IMR-90 (cell line): ENCODE data around the gene RHBDL3. TPM values are rescaled to one million over a fixed set of nuclear protein-coding genes. Genes with fewer than 3 reads are reported as not detected.

ENCODE experiments used
- ATAC-seq: fragments of 200-7000 bp; cut with Tn5 transposase; 2 replicates; pipeline ENCODE4 v1.9.1; 2020; ENCODE audit warnings: low read depth, mild to moderate bottlenecking, moderate library complexity
- BruUV-seq: library from RNA; stranded (reverse); fragments of 400-500 nt; replicated peaks from 2 replicates; lab custom pipeline; 2021; lab: Mats Ljungman, UMichigan
- CTCF ChIA-PET: fragments of 300-600 bp; formaldehyde crosslinking; extraction: SDS; loops from one replicate; lab custom pipeline; 2021; ENCODE audit warnings: antibody characterized with exemption; lab: Yijun Ruan, JAX
- POLR2A ChIA-PET: fragments of 300-600 bp; sonication (Branson Sonifier 250); formaldehyde crosslinking; loops from one replicate; lab custom pipeline; 2022; ENCODE audit warnings: antibody characterized with exemption; ENCODE audit not compliant: unreplicated experiment; lab: Charles Lee
- DNase-seq: peaks from one replicate; pipeline ENCODE4 v3.0.0; 2013
- H2AFZ ChIP-seq: replicated peaks from 2 replicates; pipeline ENCODE3; 2013; ENCODE audit warnings: low read length, mild to moderate bottlenecking; ENCODE audit not compliant: poor library complexity
- H2AK5ac ChIP-seq: 2 replicates; pipeline ENCODE4 v1.6.1; 2013; ENCODE audit warnings: low read depth, low read length, inconsistent platforms
- H2AK9ac ChIP-seq: replicated peaks from 2 replicates; pipeline ENCODE3; 2013; ENCODE audit warnings: mild to moderate bottlenecking, low read depth, low read length, moderate library complexity; ENCODE audit not compliant: poor library complexity
- H2BK120ac ChIP-seq: 2 replicates; pipeline ENCODE4 v1.6.1; 2013; ENCODE audit warnings: low read depth, low read length, inconsistent platforms
- H2BK15ac ChIP-seq: 3 replicates; pipeline ENCODE4 v1.6.1; 2013; ENCODE audit warnings: low read depth, low read length, inconsistent platforms
- H2BK20ac ChIP-seq: 2 replicates; pipeline ENCODE4 v1.6.1; 2013; ENCODE audit warnings: low read depth, mild to moderate bottlenecking, inconsistent platforms, low read length, moderate library complexity
- H2BK5ac ChIP-seq: 2 replicates; pipeline ENCODE4 v1.6.1; 2013; ENCODE audit warnings: mild to moderate bottlenecking, low read depth, low read length, inconsistent platforms; ENCODE audit not compliant: poor library complexity, severe bottlenecking
- H3K14ac ChIP-seq: replicated peaks from 2 replicates; pipeline ENCODE4 v1.6.1; 2013; ENCODE audit warnings: low read depth, low read length, inconsistent platforms
- H3K18ac ChIP-seq: 2 replicates; pipeline ENCODE4 v1.6.1; 2013; ENCODE audit warnings: low read depth, low read length, control low read depth
- H3K23ac ChIP-seq: 2 replicates; pipeline ENCODE4 v1.6.1; 2013; ENCODE audit warnings: low read depth, low read length, inconsistent platforms
- H3K27ac ChIP-seq: 2 replicates; pipeline ENCODE4 v1.5.1; 2013; ENCODE audit warnings: mild to moderate bottlenecking, control low read depth, low read length; ENCODE audit not compliant: insufficient read depth
- H3K27me3 ChIP-seq: 2 replicates; pipeline ENCODE4 v1.6.1; 2013; ENCODE audit warnings: low read length; ENCODE audit not compliant: control insufficient read depth, insufficient read depth
- H3K36me3 ChIP-seq: 2 replicates; pipeline ENCODE4 v1.6.1; 2013; ENCODE audit warnings: low read length, mixed read lengths; ENCODE audit not compliant: control insufficient read depth, insufficient read depth
- H3K4ac ChIP-seq: 2 replicates; pipeline ENCODE4 v1.6.1; 2013; ENCODE audit warnings: low read depth, low read length, inconsistent platforms
- H3K4me1 ChIP-seq: 2 replicates; pipeline ENCODE4 v1.6.1; 2013; ENCODE audit warnings: low read length, mixed read lengths; ENCODE audit not compliant: control insufficient read depth, insufficient read depth
- H3K4me2 ChIP-seq: 2 replicates; pipeline ENCODE4 v1.6.1; 2013; ENCODE audit warnings: low read depth, mild to moderate bottlenecking, control low read depth, low read length, moderate library complexity
- H3K4me3 ChIP-seq: 2 replicates; pipeline ENCODE4 v1.5.1; 2013; ENCODE audit warnings: low read depth, mild to moderate bottlenecking, control low read depth, low read length, moderate library complexity; ENCODE audit not compliant: insufficient read depth
- H3K56ac ChIP-seq: 2 replicates; pipeline ENCODE4 v1.6.1; 2013; ENCODE audit warnings: low read length, inconsistent platforms; ENCODE audit not compliant: insufficient read depth; ENCODE audit errors: extremely low read depth
- H3K79me1 ChIP-seq, 2 experiments: 2 replicates each; pipeline ENCODE4 v1.6.1; 2013; ENCODE audit warnings: low read length in 2 of 2, inconsistent platforms in 1 of 2, low read depth in 1 of 2
- H3K9ac ChIP-seq: 2 replicates; pipeline ENCODE4 v1.6.1; 2013; ENCODE audit warnings: low read depth, low read length, control low read depth
- H3K9me1 ChIP-seq: 2 replicates; pipeline ENCODE4 v1.6.1; 2013; ENCODE audit warnings: low read length, inconsistent platforms; ENCODE audit not compliant: insufficient read depth
- H3K9me3 ChIP-seq: 2 replicates; pipeline ENCODE4 v1.6.1; 2013; ENCODE audit warnings: low read length; ENCODE audit not compliant: control insufficient read depth, insufficient read depth
- H4K20me1 ChIP-seq: 2 replicates; pipeline ENCODE4 v1.6.1; 2013; ENCODE audit warnings: low read length, inconsistent platforms; ENCODE audit not compliant: insufficient read depth
- H4K5ac ChIP-seq: 2 replicates; pipeline ENCODE4 v1.6.1; 2013; ENCODE audit warnings: mild to moderate bottlenecking, low read depth, low read length, control low read depth
- H4K8ac ChIP-seq, 2 experiments: 2 replicates each; pipeline ENCODE4 v1.6.1; 2013; ENCODE audit warnings: low read depth in 2 of 2, low read length in 2 of 2, control low read depth in 1 of 2, inconsistent platforms in 1 of 2
- H4K91ac ChIP-seq: 2 replicates; pipeline ENCODE4 v1.6.1; 2013; ENCODE audit warnings: low read depth, low read length, inconsistent platforms; ENCODE audit not compliant: insufficient read depth
- BHLHE40 ChIP-seq: fragments of 150-350 bp; IDR thresholded peaks from 2 replicates; pipeline ENCODE4 v1.6.1; 2016; ENCODE audit warnings: mild to moderate bottlenecking, low read depth, low read length
- CHD1 ChIP-seq: IDR thresholded peaks from 2 replicates; pipeline ENCODE4 v1.6.1; 2012; ENCODE audit warnings: low read depth, low read length, improper control_type of control experiment
- CTCF ChIP-seq: conservative IDR thresholded peaks from 2 replicates; pipeline ENCODE4 v1.5.1; 2012; ENCODE audit warnings: mild to moderate bottlenecking, low read depth, low read length, improper control_type of control experiment
- ELK1 ChIP-seq: fragments of 150-350 bp; IDR thresholded peaks from 2 replicates; pipeline ENCODE4 v1.6.1; 2016; ENCODE audit warnings: low read depth, mild to moderate bottlenecking, low read length, moderate library complexity, borderline replicate concordance
- FOS ChIP-seq: fragments of 150-350 bp; IDR thresholded peaks from 2 replicates; pipeline ENCODE4 v1.6.1; 2016; ENCODE audit warnings: low read depth, low read length
- MAFK ChIP-seq: IDR thresholded peaks from 2 replicates; pipeline ENCODE4 v1.6.1; 2012; ENCODE audit warnings: low read depth, low read length, improper control_type of control experiment
- MXI1 ChIP-seq: IDR thresholded peaks from 2 replicates; pipeline ENCODE4 v1.6.1; 2012; ENCODE audit warnings: low read depth, mild to moderate bottlenecking, low read length, moderate library complexity, borderline replicate concordance
- NFE2L2 ChIP-seq: fragments of 150-350 bp; IDR thresholded peaks from 2 replicates; pipeline ENCODE4 v1.6.1; 2016; ENCODE audit warnings: low read depth, mild to moderate bottlenecking, low read length
- SMC3 ChIP-seq: fragments of 150-350 bp; IDR thresholded peaks from 2 replicates; pipeline ENCODE4 v1.6.1; 2016; ENCODE audit warnings: low read depth, mild to moderate bottlenecking, antibody characterized with exemption, low read length, moderate library complexity
- WGBS, 2 experiments: methylation state at CpG; one replicate each; pipeline versions ENCODE4 v1.1.5 to v1.1.7; 2013; ENCODE audit warnings: missing lambda C conversion rate in 2 of 2; ENCODE audit not compliant: insufficient read length in 1 of 2; ENCODE audit errors: extremely low coverage in 2 of 2; 5-methylcytosine and 5-hydroxymethylcytosine counted together
- dilution Hi-C: fragments of 300-500 bp; cut with HindIII; formaldehyde crosslinking; loops from one replicate; pipeline ENCODE4 v1.14.3; 2018; ENCODE audit warnings: low sequenced_read_pairs; ENCODE audit not compliant: unreplicated experiment
- in situ Hi-C: fragments of 300-500 bp; cut with MboI; formaldehyde crosslinking; loops from 3 replicates; pipeline ENCODE4 v1.14.3; 2019; ENCODE audit warnings: low sequenced_read_pairs, inconsistent platforms, mixed read lengths
- intact Hi-C: fragments of 100-400 bp; cut with micrococcal nuclease; formaldehyde crosslinking; loops from 2 replicates; pipeline ENCODE4 v1.10.0; 2022
- polyA plus RNA-seq, 3 experiments: library from polyadenylated mRNA; depleted of rRNA; stranded (reverse); fragments of >200 nt; gene quantifications; 2 replicates each; pipeline ENCODE4 v1.2.3, GENCODE V29; 2012; ENCODE audit warnings: low replicate concordance in 1 of 3
- total RNA-seq: library from RNA; depleted of rRNA; stranded (reverse); fragments of >200 nt; gene quantifications from 2 replicates; pipeline ENCODE4 v1.2.3, GENCODE V29; 2012

The RHBDL3 gene
- total and polyA plus RNA-seq, 2 of the 4 experiments (the other 2 are of a cell fraction), result 0.09 to 0.18 TPM

GRCh38 chr17:32302860-32303649, 37.4 kb downstream of the RHBDL3 start (continued):
- TF ChIP-seq CHD1, result no peak

GRCh38 chr17:32303781-32304288, 38.2 kb downstream of the RHBDL3 start:
- Histone ChIP-seq H4K20me1 (no peaks in the 10 kb centered on the region), H3K36me3 (no peaks in the 10 kb centered on the region), H3K9ac (no peak overlapping the region), H2BK120ac (no peak overlapping the region), H3K4me1 (no peaks in the 10 kb centered on the region), H3K79me1 (no peaks in the 10 kb centered on the region), H3K4me3 (no peak overlapping the region), H3K27ac (no peak overlapping the region), H4K5ac (no peak overlapping the region), H3K27me3 (peaks cover 45% of the 10 kb centered on the region), H3K4me2 (no peak overlapping the region), H3K14ac (no peak overlapping the region), H2AK9ac (no peak overlapping the region), H3K18ac (no peak overlapping the region), H2BK15ac (no peak overlapping the region), H4K8ac (no peak overlapping the region), H3K9me3 (no peaks in the 10 kb centered on the region), H2AFZ (no peak overlapping the region), H3K4ac (no peak overlapping the region), H3K23ac (no peak overlapping the region), H4K91ac (no peak overlapping the region), H3K56ac (no peak overlapping the region), H2AK5ac (no peak overlapping the region), H3K9me1 (no peaks in the 10 kb centered on the region; the same call in 1 of the 2 replicates), H2BK5ac (no peak overlapping the region), H2BK20ac (no peak overlapping the region)
- in situ Hi-C loops (no loop called here), dilution Hi-C loops (no loop called here), intact Hi-C loops (no loop called here)
- 0% methylated on average over 1 of the region's 2 CpGs; no CpG with 5 or more reads in 1 of the 2 experiments for WGBS, 2 experiments
- ChIA-PET POLR2A (no interaction called here), CTCF (interaction anchor here (0.6 kb wide), 1 partner anchor 178 kb away, joined by 3 read pairs; no protein-coding TSS in a partner anchor)
- no peak for ATAC-seq
- BruUV-seq, result no TSS peak
- DNase-seq, result no peak
- no peak for TF ChIP-seq NFE2L2
- TF ChIP-seq MAFK, result no peak
- TF ChIP-seq CTCF, result no peak
- TF ChIP-seq SMC3, result no peak
- TF ChIP-seq ELK1, result no peak
- no peak for TF ChIP-seq CHD1
- TF ChIP-seq FOS, result no peak
- TF ChIP-seq BHLHE40, result no peak
- TF ChIP-seq MXI1, result no peak
